ENCODE measurements around the gene MINDY4.

- TF ChIP-seq GTF2F1 (IDR thresholded peaks at IDR 0.05; ENCODE audit: borderline replicate concordance, low read depth, low read length), result no peak
- no peak for TF ChIP-seq JUN (IDR thresholded peaks at IDR 0.05; ENCODE audit: low read depth, low read length)
- TF ChIP-seq ZNF274 (IDR thresholded peaks at IDR 0.05; ENCODE audit: borderline replicate concordance, extremely low read depth, low read length), result no peak
- TF ChIP-seq POLR2A (IDR thresholded peaks at IDR 0.05; ENCODE audit: control extremely low read depth in 1 of 2, low read depth in 2 of 2, low read length in 2 of 2), result no peak
- peak in 1 of 3 experiments; percentile 8; a peak in 1 of 4 replicates for TF ChIP-seq CTCF (IDR thresholded peaks at IDR 0.05; ENCODE audit: control extremely low read depth in 1 of 3, insufficient read depth in 1 of 3, low read depth in 1 of 3, low read length in 3 of 3)
- TF ChIP-seq NRF1 (IDR thresholded peaks at IDR 0.05; ENCODE audit: low read depth, low read length), result no peak
- no peak for TF ChIP-seq POLR2AphosphoS5 (IDR thresholded peaks at IDR 0.05; ENCODE audit: low read depth, low read length)
- no peak for TF ChIP-seq EZH2 (IDR thresholded peaks at IDR 0.05; ENCODE audit: low read depth, low read length, severe bottlenecking)
- TF ChIP-seq CREB1 (IDR thresholded peaks at IDR 0.05), result no peak
- TF ChIP-seq CBX5 (IDR thresholded peaks at IDR 0.05; ENCODE audit: low read depth, low read length), result no peak
- no peak for TF ChIP-seq EP300 (IDR thresholded peaks at IDR 0.05; ENCODE audit: borderline replicate concordance in 1 of 2, low read depth in 2 of 2, low read length in 2 of 2)
- TF ChIP-seq ATF3 (IDR thresholded peaks at IDR 0.05; ENCODE audit: insufficient read depth, low read depth, low read length), result no peak
- no peak for TF ChIP-seq USF2 (IDR thresholded peaks at IDR 0.05; ENCODE audit: low read length)
- TF ChIP-seq KDM5A (IDR thresholded peaks at IDR 0.05; ENCODE audit: low read length), result no peak
These were observed 147.5 kb downstream of the MINDY4 start for GRCh38 chr7:30918676-30919075.

Measured in H1 (cell line).